ENCODE measurements around the gene PDAP1.

DNA sequence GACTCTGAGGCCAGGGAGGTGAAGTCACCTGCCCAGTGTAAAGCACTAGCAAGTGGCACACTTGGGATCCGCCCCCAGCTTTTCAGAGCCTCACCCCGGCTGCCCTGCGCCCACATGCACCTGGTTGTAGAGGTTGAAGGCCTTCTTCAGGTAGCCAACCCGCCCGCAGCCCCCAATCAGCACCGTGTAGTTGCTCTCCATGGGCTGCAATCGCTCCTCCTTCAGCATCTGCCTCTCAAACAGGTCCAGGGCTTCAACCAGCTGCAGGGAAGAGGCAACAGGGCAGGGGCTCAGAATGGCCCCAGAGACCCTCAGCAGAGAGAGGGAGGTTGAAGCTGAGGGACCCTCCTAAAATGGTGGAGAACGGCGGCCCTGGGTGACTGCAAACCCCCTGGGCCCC lies 24.8 kb upstream of the PDAP1 start:
- TF ChIP-seq SP1 (IDR thresholded peaks at IDR 0.05) (no peak), ZNF384 (IDR thresholded peaks at IDR 0.05) (no peak), HDGF (IDR thresholded peaks at IDR 0.05; ENCODE audit: borderline replicate concordance) (no peak), FOXM1 (IDR thresholded peaks at IDR 0.05; ENCODE audit: borderline replicate concordance) (no peak), L3MBTL2 (conservative IDR thresholded peaks at IDR 0.05) (no peak), CTBP1 (IDR thresholded peaks at IDR 0.05; ENCODE audit: borderline replicate concordance) (no peak), SUZ12 (IDR thresholded peaks at IDR 0.05) (no peak), FOXK2 (IDR thresholded peaks at IDR 0.05) (no peak), ELF4 (IDR thresholded peaks at IDR 0.05) (no peak), TARDBP (IDR thresholded peaks at IDR 0.05) (no peak), LEF1 (IDR thresholded peaks at IDR 0.05; ENCODE audit: borderline replicate concordance) (no peak), FOXA1 (IDR thresholded peaks at IDR 0.05) (no peak), PKNOX1 (IDR thresholded peaks at IDR 0.05) (no peak), NFRKB (IDR thresholded peaks at IDR 0.05) (no peak)

Measured in HEK293T (cell line).